G401 (cell line): Measurements from ENCODE around the gene SAC3D1. TPM values are rescaled to one million over a fixed set of nuclear protein-coding genes. Genes with fewer than 3 reads are reported as not detected.
"Not testable (repeated sequence)": the region's sequence is repeated elsewhere in the genome, so short reads cannot be mapped to it uniquely, and the experiment has no call there.

Source experiments
- DNase-seq: peaks from one replicate; pipeline ENCODE4 v3.0.0-alpha.2; 2015; ENCODE audit warnings: low spot score
- in situ Hi-C: cut with HindIII; loops from 2 replicates; pipeline ENCODE4 v1.10.0; 2016; ENCODE audit warnings: low sequenced_read_pairs, mixed read lengths
- total RNA-seq: library from RNA; depleted of rRNA; stranded (reverse); fragments of >200 nt; shearing (Covaris generic); gene quantifications from 2 replicates; pipeline ENCODE4 v1.2.3, GENCODE V29; 2014; rRNA removed

Gene SAC3D1
- total RNA-seq: 52.3 and 52.9 TPM in 2 replicates

DNA sequence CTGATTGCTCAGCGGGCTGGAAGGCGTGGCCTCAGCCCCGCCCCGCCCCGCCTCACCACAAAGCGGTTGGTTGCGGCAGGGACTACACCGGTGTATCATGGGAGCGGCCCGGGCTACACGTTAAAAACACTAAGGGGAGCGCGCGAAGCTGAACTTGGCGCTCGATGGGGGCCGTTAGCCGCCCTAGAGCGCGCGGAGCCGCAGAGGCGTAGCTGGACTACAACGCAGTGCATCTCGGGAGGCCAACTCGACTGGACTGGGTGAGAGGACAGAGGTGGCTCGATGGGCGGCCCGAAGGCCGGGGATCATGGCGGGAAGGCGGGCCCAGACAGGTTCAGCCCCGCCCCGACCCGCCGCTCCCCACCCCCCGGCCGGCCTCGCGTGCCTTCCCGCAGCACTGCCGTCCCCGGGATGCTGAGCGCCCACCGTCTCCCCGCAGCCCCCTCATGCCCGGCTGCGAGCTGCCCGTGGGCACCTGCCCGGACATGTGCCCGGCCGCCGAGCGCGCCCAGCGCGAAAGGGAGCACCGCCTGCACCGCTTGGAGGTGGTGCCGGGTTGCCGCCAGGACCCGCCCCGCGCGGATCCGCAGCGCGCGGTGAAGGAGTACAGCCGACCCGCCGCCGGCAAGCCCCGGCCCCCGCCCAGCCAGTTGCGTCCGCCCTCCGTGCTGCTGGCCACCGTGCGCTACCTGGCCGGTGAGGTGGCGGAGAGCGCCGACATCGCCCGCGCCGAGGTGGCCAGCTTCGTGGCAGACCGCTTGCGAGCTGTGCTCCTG, at the start of gene SAC3D1:
Gene SAC3D1, plus strand, starts transcription at position 364 of the 776 bp plus-strand sequence. Its CDS starts 83 bp downstream, at position 447.
- DNase-seq: peak; percentile 96
- in situ Hi-C loops: no loop called here

DNA sequence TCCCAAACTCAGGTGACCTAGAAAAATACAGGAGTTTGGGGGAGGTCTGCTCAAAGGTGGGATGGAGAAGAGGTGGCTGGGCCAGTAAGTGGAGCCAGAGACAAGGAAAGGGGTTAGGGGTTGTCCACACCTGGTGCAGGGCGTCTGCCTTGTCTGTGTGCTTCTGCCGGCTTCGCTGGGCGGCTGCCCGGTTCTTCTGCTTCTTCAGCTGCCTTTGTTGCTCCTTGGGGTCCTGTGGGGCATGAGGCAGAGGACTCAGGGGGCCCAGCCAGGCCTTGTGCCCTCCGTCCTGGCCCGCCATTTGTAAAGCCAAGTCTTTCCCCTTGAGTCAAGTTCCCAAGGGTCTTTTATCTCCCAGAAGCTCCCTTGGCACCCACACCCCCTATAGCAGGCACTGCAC, 46.7 kb upstream of the SAC3D1 start:
- no peak for DNase-seq
- in situ Hi-C loops: no loop called here

DNA sequence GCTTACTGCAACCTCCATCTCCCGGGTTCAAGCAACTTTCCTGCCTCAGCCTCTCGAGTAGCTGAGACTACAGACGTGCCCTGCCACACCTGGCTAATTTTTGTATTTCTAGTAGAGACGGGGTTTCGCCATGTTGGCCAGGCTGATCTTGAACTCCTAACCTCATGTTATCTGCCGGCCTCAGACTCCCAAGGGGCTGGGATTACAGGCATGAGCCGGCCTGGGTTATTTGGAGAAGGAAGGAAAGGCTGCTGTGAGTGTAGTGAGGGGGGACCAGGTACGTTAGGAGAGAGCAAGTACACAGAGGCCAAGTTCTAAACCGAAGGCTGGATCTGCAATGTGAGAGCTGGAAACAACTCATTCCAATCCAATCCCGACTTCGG, 44.7 kb upstream of the SAC3D1 start:
- no peak for DNase-seq
- in situ Hi-C loops: no loop called here

DNA sequence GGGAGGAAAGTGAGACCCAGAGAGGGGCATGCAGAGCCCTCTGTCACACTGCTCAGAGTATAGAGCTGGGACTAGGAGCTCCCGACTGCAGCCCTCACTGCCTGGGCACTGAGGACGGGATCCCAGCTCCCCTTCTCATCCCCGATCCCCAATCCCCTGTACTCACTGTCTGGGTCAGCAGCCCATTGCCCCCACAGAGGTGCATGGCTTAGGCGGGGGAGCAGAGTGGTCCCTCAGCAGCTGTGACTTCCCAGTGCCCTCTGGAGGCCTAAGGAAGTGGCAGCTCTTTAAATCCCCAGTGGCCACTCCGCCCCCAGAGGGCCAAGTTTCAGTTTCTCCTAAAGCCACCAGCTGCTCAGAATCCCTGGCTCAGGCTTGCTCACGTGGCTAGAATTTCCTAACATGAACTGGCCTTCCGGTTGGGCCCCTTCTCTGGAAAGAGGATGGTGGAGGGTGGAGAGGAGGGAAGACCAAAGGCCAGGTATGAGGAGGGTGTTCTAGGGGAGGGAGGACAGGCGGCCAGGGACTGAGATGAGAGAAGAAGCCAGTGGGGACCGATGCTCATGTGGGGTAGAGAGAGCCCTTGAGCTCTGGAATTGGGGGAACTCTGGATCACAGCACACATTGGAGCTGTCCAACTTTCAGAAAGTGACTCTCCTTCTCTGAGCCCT, 44.2 kb upstream of the SAC3D1 start, which contains the start of gene BATF2:
Gene BATF2, minus strand, starts transcription at position 262 of the 671 bp plus-strand sequence. Its CDS starts 57 bp downstream, at position 205.
- in situ Hi-C loops: no loop called here
- DNase-seq: peak; percentile 51

GRCh38 chr11:64998141-64998540, 42.9 kb upstream of the SAC3D1 start:
- DNase-seq: no peak
- in situ Hi-C loops: no loop called here

GRCh38 chr11:64998690-64999431, 42.1 kb upstream of the SAC3D1 start:
- no peak for DNase-seq
- in situ Hi-C loops: no loop called here

GRCh38 chr11:64999478-64999877, 41.5 kb upstream of the SAC3D1 start:
- in situ Hi-C loops: no loop called here
- DNase-seq: no peak

DNA sequence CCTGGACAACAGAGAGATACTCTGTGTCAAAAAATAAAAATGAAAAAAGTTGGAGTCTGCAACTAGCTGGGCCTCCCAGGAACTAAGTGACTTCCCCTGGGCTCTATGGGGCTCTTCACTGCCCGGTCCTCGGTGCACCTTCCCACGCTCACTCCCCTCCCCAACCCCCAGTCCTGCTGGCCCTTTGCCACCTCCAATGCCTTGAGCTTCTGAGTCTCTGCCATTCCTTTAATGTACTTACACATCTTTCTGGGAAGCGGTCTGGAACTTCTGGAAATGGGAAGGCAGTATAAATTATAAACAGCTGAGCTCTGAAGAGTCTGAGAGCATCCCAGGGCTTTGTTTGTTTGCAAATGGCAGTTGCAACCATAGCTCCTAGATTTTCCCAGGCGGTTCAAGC, 38.3 kb upstream of the SAC3D1 start:
- DNase-seq: no peak
- in situ Hi-C loops: no loop called here

GRCh38 chr11:65003282-65003681, 37.7 kb upstream of the SAC3D1 start:
- in situ Hi-C loops: no loop called here
- no peak for DNase-seq

DNA sequence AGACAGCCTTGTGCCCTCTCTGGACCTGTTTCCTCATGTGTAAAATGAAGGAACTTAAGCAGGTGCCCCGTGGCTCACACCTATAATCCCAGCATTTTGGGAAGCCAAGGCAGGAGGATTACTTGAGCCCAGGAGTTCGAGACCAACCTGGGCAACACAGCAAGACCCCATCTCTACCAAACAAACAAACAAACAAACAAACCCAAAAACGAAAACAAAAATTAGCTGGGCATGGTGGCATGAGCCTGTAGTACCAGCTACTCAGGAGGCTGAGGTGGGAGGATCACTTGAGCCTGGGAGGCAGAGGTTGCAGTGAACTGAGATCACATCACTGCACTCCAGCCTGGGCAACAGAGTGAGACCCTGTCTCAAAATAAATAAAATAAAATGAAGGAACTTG, 37.0 kb upstream of the SAC3D1 start:
- DNase-seq, in situ Hi-C loops: not testable (repeated sequence)

- DNase-seq: no peak
- in situ Hi-C loops: no loop called here
These were observed 33.0 kb upstream of the SAC3D1 start for GRCh38 chr11:65008016-65008415.

DNA sequence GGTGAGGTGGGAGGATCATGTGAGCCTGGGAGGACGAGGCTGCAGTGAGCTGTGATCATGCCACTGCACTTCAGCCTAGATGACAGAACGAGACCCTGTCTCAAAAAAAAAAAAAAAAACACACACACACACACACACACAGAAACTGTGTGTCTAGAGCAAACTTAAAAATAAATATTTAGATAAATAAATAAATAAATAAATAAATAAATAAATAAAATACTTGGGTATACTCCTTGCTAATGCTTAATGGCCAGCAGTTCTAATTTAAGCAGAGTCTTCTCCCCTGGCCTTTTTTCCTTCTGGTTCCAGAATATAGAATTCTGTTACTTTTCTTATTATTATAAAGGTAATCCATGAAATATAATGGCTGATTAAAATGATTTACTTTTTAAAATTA, 32.1 kb upstream of the SAC3D1 start:
- in situ Hi-C loops: no loop called here
- no peak for DNase-seq

- peak; percentile 84 for DNase-seq
- in situ Hi-C loops: no loop called here
These were observed 27.7 kb upstream of the SAC3D1 start for GRCh38 chr11:65013130-65013887.

GRCh38 chr11:65013888-65014725, 26.9 kb upstream of the SAC3D1 start, which contains the start of gene ARL2:
Gene ARL2 (plus strand): TSS chr11:65014160. CDS start chr11:65014208, 48 bp downstream.
- in situ Hi-C loops: no loop called here
- peak; percentile 90 for DNase-seq

DNA sequence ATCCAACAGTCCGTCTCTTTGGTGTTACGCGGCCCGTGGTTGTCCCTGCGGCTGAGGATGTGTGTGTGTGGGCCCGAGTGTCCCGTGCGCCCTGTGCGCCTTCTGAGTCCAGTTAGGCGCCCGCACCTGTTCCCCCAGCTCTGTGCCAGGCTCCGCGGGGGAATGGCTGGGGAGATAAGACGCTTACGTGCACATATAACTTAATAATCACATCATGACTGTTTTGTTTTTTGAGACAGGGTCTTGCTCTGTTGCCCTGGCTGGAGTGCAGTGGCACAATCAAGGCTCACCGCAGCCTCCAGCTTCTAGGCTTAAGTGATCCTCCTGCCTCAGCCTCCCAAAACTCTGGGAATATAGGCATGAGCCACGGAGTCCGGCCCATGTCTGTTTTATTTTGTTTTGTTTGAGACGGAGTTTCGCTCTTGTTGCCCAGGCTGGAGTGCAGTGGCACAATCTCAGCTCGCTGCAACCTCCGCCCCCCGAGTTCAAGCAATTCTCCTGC, 26.2 kb upstream of the SAC3D1 start:
- in situ Hi-C loops: no loop called here
- no peak for DNase-seq

- in situ Hi-C loops: no loop called here
- DNase-seq: no peak
These were observed 24.3 kb upstream of the SAC3D1 start for GRCh38 chr11:65016705-65017104.

DNA sequence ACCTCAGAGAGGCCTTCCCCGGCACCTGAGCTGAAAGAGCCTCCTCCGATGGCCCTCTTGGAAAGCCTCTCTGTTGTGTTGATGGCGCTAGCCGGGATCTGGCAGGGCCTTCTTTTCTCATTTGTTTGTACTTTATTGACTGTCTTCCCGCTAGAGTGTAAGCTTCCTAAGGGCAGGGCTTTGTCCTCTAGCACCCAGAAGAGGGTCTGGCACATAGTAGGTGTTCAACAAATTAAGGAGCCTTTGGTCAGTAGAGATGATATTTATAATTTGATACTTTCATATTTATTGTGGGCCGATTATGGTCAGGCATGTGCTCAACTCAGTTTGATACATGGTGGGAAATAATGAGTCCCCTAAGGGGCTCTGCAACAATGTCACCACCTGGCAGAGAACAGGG, 23.1 kb upstream of the SAC3D1 start:
- in situ Hi-C loops: no loop called here

DNA sequence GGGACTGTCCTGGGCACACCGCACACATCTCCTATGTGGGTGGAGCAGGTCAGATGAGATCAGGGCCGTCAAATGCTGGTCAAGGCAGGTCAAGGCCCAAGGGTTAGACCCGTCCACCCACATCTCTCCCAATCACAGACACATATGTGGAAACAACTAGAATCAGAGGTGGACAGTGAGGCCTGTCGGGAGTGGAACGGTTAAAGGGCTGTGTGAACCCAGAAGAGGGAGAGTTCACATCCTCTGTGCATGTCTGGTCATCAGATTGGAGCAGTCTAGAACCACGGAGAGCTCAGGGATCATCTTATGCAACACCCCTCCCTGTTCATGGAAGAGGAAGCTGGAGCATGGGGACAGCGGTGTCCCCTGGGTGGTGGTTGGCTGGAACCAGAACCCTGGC, 21.2 kb upstream of the SAC3D1 start:
- in situ Hi-C loops: no loop called here

More for the DNA sequence above, 23.1 kb upstream of the SAC3D1 start:
- DNase-seq: no peak

More for the DNA sequence above, 21.2 kb upstream of the SAC3D1 start:
- no peak for DNase-seq
